ENCODE data around the gene TOMM5. TPM values are rescaled to one million over a fixed set of nuclear protein-coding genes. Genes with fewer than 3 reads are reported as not detected.

The TOMM5 gene
- total RNA-seq, 1 donor from 2014 or later = 46.6 TPM

DNA sequence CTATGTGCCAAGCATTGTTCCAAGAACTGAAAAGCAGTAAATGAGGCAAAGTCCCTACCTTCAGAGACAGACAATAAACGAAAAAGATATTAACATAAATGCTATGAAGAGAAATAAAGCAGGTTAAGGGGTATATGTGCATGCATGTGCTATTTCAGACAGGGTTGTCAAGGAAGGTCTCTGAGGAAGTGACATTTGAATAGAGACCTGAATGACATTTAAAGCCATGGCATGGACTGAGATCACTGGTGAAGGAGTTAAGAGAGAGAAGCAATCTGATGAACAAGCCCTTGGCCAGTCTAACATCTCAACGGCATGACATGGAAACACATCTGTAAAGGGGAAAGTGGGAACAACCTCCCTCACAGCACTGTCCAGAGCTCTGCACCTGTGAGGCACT, 30.7 kb downstream of the TOMM5 start:
- DNase-seq = no peak

GRCh38 chr9:37559855-37560592, 32.4 kb downstream of the TOMM5 start:
- DNase-seq = no peak

GRCh38 chr9:37559125-37559524, 33.3 kb downstream of the TOMM5 start:
- DNase-seq = no peak

- DNase-seq = no peak
Measured at GRCh38 chr9:37555786-37556185, 36.6 kb downstream of the TOMM5 start.

- DNase-seq = no peak
Measured at GRCh38 chr9:37554318-37554717, 38.1 kb downstream of the TOMM5 start.

GRCh38 chr9:37551888-37552287, 40.5 kb downstream of the TOMM5 start:
- DNase-seq = no peak

- DNase-seq = no peak
Measured at GRCh38 chr9:37551468-37551867, 40.9 kb downstream of the TOMM5 start.

GRCh38 chr9:37550781-37551180, 41.6 kb downstream of the TOMM5 start:
- no peak for DNase-seq

- no peak for DNase-seq
Measured at GRCh38 chr9:37549527-37549926, 42.9 kb downstream of the TOMM5 start.

- DNase-seq = no peak
Measured at GRCh38 chr9:37547328-37547878, 45.0 kb downstream of the TOMM5 start.

- DNase-seq = no peak
Measured at GRCh38 chr9:37543468-37543867, 48.9 kb downstream of the TOMM5 start.

DNA sequence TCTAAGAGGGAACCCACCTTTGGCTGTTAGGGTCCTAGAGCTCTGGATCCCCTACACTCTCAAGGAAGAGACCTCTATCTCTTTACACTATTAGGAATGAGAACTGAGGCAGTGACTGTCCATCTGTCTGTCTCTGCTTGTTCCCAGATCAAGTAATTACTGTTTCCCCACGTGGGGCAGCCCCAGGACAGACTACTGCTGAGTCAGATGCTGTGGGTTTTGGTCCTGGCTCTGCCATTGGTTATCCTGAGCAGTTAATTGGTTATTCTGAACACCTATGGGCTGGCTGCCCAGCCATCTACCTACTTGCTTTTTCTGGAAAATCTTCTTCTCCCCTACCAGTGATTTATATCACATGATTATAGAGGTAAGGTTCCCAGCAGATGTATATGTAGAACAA, 49.5 kb downstream of the TOMM5 start:
- no peak for DNase-seq

- DNase-seq = no peak
Measured at GRCh38 chr9:37542488-37542887, 49.9 kb downstream of the TOMM5 start.

DNA sequence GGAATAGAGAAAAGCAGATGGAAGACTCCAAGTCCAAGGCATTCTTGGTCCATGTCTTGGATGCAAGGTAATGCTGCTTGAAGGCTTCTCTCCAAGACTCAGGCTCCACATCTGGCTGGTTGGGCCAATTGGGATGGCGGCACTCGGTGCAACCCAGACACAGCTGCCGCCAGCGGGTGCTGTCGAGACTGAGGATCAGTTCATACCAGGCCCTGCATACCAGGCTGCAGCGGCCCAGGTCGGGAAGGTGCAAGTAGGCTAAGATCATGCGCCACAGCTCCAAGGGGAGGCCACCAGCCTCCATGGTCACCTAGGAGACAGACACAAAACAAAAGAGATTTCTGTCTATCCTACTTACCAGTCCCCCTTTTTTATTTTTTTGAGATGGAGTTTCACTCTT, 50.9 kb downstream of the TOMM5 start:
- DNase-seq = no peak

DNA sequence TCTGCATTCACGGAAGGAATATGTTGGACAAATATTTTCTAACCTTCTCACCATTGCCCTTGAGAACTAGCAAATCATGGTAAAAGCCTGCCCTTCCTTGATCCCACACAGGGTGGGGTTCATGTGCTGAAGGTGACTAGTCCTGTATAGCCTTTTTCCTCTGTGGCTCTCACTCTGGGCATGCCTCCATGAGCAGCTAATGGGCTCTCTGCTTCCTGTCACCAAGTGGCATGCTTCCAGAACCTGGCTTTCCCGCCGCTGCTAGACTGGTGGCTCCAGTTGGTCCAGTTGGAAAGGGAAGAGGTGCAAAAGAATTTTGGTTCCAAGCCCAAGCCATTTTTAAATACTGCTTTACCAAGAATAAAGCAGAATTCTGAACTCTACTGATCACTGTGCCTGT, 51.8 kb downstream of the TOMM5 start:
- DNase-seq = no peak

DNA sequence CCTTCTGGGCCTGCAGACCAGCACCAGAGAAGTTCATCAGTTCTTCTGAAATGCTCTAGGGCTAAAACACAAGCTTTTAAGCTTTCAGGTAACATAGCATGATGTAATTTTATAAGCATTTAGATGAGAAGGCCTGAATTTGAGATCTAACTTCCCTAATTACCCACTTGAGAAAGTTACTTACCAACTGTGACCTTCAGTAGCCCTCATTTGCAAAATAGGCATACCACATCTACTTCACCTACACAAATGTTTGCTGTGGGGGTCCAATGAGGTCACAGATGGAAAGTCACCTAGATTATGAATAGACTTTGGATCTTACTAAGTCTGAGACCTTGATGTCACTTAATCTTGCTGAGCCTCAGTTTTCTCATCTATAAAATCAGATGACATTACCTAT, 52.8 kb downstream of the TOMM5 start:
- DNase-seq = no peak

Other genes starting within 250 kb of the TOMM5 start
- gene GRHPR, start 169.9 kb downstream of the TOMM5 start, total RNA-seq = 113 TPM
- 20.8 TPM for gene ZBTB5, start 127.1 kb downstream of the TOMM5 start, total RNA-seq
- gene POLR1E, start 106.6 kb downstream of the TOMM5 start, total RNA-seq = 29.3 TPM
- gene FBXO10, start 16.2 kb downstream of the TOMM5 start, total RNA-seq = 29.5 TPM
- gene FRMPD1, start 58.4 kb upstream of the TOMM5 start, total RNA-seq = 3.3 TPM
- 4.6 TPM for gene TRMT10B, start 161.2 kb upstream of the TOMM5 start, total RNA-seq
- gene EXOSC3, start 192.5 kb upstream of the TOMM5 start, total RNA-seq = 27.7 TPM
- 24.6 TPM for gene DCAF10, start 208.2 kb upstream of the TOMM5 start, total RNA-seq

All from tongue (tissue), 2 donors.